HS-5 (cell line): Measurements from ENCODE around the gene KLRC2.
"Not testable (repeated sequence)": the region's sequence is repeated elsewhere in the genome, so short reads cannot be mapped to it uniquely, and the experiment has no call there.

ENCODE experiments used
- DNase-seq: peaks from one replicate; pipeline ENCODE4 v3.0.0-alpha.2; 2012; ENCODE audit warnings: low read depth

KLRC2 gene

GRCh38 chr12:10405294-10405693, 30.5 kb downstream of the KLRC2 start:
- DNase-seq: no peak

- DNase-seq: no peak
Observed at GRCh38 chr12:10404798-10405197, 31.0 kb downstream of the KLRC2 start.

- DNase-seq: no peak
Observed at GRCh38 chr12:10400829-10401228, 35.0 kb downstream of the KLRC2 start.

DNA sequence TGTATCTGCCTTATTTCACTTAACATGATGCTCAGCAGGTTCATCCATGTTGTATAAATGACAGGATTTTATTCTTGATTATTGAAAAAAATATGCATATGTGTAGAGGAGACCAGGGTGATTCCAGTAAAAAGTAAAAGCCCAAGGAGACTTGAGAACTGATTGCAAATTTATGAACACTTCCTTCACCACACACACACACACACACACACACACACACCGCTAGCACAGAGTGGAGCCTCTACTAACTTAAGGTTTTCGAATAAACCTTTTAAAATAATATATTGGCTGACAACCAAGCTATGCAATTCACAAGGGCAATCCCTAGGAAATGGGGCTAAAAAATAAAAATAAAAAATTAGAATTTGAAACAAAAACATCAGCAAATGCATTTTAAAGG, 37.6 kb downstream of the KLRC2 start:
- no peak for DNase-seq

DNA sequence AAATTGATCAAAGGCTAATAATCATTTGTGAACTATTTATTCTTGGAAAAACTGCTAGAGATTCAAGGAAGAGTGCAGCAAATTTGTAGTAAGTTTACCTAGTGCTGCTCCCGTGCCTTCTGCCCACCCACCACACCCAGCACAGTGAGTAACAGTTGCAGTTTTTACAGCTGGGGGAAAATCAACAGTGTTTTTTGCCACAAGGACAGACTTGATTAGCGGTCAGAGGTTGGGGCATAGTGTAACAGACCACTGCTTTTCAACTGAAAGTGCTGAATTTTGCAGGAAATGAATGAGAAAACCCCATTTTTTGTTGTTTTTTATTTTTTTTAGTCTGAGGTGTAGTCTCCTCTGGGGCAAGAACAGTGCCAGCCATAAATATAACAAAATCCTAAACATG, 38.5 kb downstream of the KLRC2 start:
- no peak for DNase-seq

DNA sequence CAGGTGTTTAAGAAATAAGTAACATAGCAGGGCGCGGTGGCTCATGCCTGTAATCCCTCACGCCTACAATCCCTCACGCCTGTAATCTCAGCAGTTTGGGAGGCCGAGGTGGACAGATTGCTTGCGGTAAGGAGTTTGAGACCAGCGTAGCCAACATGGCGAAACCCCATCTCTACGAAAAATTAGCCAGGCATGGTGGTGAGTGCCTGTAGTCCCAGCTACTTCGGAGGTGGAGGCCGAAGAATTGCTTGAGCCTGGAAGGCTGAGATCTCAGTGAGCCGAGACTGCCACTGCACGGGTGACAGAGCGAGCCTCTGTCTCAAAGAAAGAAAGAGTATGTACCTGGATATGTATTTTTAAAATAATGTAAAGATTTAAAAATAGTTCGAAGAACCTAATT, 39.6 kb downstream of the KLRC2 start:
- not testable (repeated sequence) for DNase-seq

DNA sequence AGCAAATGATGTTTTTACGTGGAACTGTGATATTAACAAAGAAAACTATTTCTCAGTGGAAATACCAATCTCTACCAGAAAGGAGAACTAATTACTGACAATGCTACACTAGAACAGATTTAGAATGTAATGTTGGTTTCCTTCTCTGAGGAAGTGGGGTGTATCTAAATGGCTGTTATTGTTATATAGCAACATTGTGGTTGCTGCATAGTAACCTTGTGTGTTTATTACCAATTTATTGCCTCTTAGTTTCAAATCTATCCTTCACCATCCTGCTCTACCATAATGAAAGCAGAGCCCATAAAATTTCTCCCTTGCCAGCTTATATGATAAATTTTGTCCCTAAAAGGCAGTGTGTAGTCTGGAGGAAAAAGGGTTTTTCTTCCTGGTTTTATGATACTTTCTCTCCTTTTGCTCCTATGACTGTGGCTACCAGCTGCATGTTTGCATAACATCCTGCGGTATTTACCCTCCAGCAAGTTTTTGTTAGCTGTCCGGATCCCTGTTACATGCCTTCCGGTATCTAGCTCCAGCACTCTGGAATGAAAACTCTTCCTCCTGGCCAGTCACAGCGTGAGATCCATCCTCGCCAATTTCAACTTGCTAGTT, 40.3 kb downstream of the KLRC2 start:
- peak; percentile 26 for DNase-seq

- DNase-seq: not testable (repeated sequence)
Observed at GRCh38 chr12:10394531-10395152, 41.2 kb downstream of the KLRC2 start.

GRCh38 chr12:10393291-10393690, 42.5 kb downstream of the KLRC2 start:
- no peak for DNase-seq

GRCh38 chr12:10392394-10392930, 43.3 kb downstream of the KLRC2 start:
- DNase-seq: peak; percentile 81

GRCh38 chr12:10390991-10391390, 44.8 kb downstream of the KLRC2 start:
- DNase-seq: not testable (repeated sequence)

- no peak for DNase-seq
Observed at GRCh38 chr12:10389904-10390303, 45.9 kb downstream of the KLRC2 start, which contains the start of gene KLRK1. Gene KLRK1, minus strand, starts transcription at chr12:10390041. Its CDS starts 1,231 bp downstream, at chr12:10388810.

DNA sequence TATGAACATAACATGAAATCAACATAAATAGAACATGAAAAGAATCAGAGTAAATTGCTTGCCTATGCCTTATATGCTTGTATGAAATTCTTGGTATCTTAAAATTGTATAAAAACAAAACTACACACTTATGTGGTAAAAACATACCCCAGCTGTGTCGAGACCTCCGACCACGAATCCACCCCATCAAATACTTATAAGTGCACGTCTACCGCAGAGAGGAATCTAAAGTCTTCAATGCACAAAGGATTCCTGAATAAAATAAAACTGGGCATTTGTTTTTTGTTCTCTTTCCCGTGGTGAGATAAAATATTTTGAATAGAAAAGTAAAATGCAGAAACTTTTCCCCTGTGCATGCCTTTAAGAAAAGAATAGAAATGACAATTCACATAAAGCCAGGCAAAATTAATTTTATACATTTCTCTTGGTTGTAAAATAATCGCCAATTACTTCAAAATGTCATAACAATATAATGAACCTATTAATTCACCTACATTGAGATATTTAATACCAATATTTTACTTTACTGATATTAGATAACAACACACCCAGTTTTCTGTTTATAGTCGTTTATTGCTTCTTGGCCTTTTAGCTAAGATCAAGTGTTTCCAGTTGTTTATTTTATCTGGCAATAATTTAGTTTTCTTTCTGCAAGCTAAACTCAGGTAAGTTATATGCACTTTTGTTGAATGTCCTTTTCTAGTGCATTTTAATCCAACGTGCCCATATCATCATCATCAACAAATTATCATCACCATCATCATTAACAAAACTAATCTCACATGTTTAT, 47.0 kb downstream of the KLRC2 start:
- no peak for DNase-seq

GRCh38 chr12:10387498-10387897, 48.3 kb downstream of the KLRC2 start:
- DNase-seq: not testable (repeated sequence)

DNA sequence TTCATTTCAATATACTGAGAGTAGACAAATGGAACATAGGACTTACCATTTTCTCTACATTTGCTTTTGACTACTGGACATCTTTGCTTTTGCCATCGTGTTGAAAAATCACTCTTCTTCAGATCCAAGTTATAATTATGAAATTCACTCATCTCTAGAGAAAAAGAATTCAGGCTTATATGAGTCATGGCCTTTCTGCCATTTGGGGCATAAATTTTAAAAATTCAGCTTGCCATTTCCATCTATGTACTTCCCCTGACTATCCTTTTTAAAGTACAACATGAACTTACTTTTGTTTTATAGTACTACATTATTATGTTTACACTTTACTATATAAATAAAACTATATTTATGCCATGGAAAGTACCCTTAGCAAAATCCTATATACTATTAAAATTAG, 49.0 kb downstream of the KLRC2 start:
- no peak for DNase-seq

DNA sequence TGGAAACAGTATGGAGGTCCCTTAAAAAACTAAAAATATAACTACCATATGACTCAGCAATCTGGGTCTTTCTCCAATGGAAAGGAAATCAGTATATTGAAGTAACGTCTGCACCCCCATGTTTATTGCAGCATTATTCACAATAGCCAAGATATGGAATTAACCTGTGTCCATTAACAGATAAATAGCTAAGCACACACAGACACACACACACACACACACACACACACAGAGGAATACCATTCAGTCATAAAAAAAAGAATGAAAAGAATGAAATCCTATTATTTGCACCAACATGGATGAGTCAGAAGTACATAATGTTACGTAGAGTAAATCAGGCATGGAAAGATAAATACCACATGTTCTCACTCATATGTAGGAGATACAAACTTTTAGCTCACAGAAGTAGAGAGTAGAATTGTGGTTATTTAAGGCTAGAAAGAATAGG, 50.6 kb downstream of the KLRC2 start:
- DNase-seq: peak; percentile 67

DNA sequence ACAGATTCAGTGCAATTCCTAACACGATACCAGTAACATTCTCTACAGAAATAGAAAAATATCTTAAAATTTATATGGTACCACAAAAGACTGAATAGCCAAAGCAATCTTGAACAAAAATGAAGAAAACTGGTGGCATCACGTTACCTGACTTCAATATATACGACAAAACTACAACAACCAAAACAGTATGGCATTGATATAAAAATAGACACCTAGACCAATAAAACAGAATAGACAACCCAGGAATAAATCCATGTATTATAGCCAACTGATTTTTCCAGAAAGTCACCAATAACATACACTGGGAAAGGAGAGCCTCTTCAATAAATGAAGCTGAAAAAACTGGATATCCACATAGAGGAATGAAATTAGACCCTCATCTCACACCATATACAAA, 51.6 kb downstream of the KLRC2 start:
- DNase-seq: no peak

- no peak for DNase-seq
Observed at GRCh38 chr12:10381928-10382628, 53.7 kb downstream of the KLRC2 start.
